Measurements from ENCODE around the gene MDK.

Gene MDK

GRCh38 chr11:46381819-46382645, 563 bp downstream of the MDK start:
- Histone ChIP-seq H3K4me3 (ENCODE audit: low read depth, low read length) (peak overlapping the region; percentile 57), H3K27me3 (ENCODE audit: insufficient read depth, low read depth, severe bottlenecking) (no peaks in the 10 kb centered on the region)
- peak; percentile 15 for DNase-seq

GRCh38 chr11:46382646-46383403, 1.4 kb downstream of the MDK start:
- peak; percentile 75 for TF ChIP-seq CTCF (IDR thresholded peaks at IDR 0.05; ENCODE audit: low read depth, low read length)
- Histone ChIP-seq H3K4me3 (ENCODE audit: low read depth, low read length) (peak overlapping the region; percentile 57), H3K27ac (no peak overlapping the region), H3K9me3 (ENCODE audit: severe bottlenecking) (no peaks in the 10 kb centered on the region), H3K36me3 (peaks cover 28% of the 10 kb centered on the region), H3K27me3 (ENCODE audit: insufficient read depth, low read depth, severe bottlenecking) (no peaks in the 10 kb centered on the region)
- DNase-seq = peak; percentile 68

More at GRCh38 chr11:46381819-46382645, 563 bp downstream of the MDK start:
- H3K36me3 ChIP-seq = peaks cover 36% of the 10 kb centered on the region
- peak overlapping the region; percentile 79 for H3K27ac ChIP-seq
- TF ChIP-seq CTCF (IDR thresholded peaks at IDR 0.05; ENCODE audit: low read depth, low read length) = no peak
- no peaks in the 10 kb centered on the region for H3K9me3 ChIP-seq (ENCODE audit: severe bottlenecking)

GRCh38 chr11:46383404-46383758, 1.9 kb downstream of the MDK start:
- no peak overlapping the region for H3K27ac ChIP-seq
- TF ChIP-seq CTCF (IDR thresholded peaks at IDR 0.05; ENCODE audit: low read depth, low read length) = no peak
- H3K9me3 ChIP-seq (ENCODE audit: severe bottlenecking) = no peaks in the 10 kb centered on the region
- H3K27me3 ChIP-seq (ENCODE audit: insufficient read depth, low read depth, severe bottlenecking) = no peaks in the 10 kb centered on the region
- H3K36me3 ChIP-seq = peaks cover 23% of the 10 kb centered on the region
- no peak overlapping the region for H3K4me3 ChIP-seq (ENCODE audit: low read depth, low read length)
- DNase-seq = no peak

- no peaks in the 10 kb centered on the region for H3K27me3 ChIP-seq (ENCODE audit: insufficient read depth, low read depth, severe bottlenecking)
- H3K36me3 ChIP-seq = peaks cover 21% of the 10 kb centered on the region
- H3K9me3 ChIP-seq (ENCODE audit: severe bottlenecking) = no peaks in the 10 kb centered on the region
- H3K4me3 ChIP-seq (ENCODE audit: low read depth, low read length) = no peak overlapping the region
- no peak for DNase-seq
- no peak for TF ChIP-seq CTCF (IDR thresholded peaks at IDR 0.05; ENCODE audit: low read depth, low read length)
- H3K27ac ChIP-seq = no peak overlapping the region
These were observed 2.7 kb downstream of the MDK start for GRCh38 chr11:46383974-46384701.

- Histone ChIP-seq H3K36me3 (peaks cover 21% of the 10 kb centered on the region), H3K9me3 (ENCODE audit: severe bottlenecking) (no peaks in the 10 kb centered on the region), H3K27ac (no peak overlapping the region), H3K27me3 (ENCODE audit: insufficient read depth, low read depth, severe bottlenecking) (peaks cover 2% of the 10 kb centered on the region), H3K4me3 (ENCODE audit: low read depth, low read length) (no peak overlapping the region)
- no peak for DNase-seq
- TF ChIP-seq CTCF (IDR thresholded peaks at IDR 0.05; ENCODE audit: low read depth, low read length) = no peak
These were observed 3.9 kb downstream of the MDK start for GRCh38 chr11:46385169-46386004.

Measured in WERI-Rb-1 (cell line).